NCI-H1417 (cell line): ENCODE measurements around the gene AIF1L.
A peak's percentile ranks its signal among the peaks of the same experiment; 100 is the strongest.

ENCODE experiments used
- DNase-seq, 3 experiments: peaks; one replicate each; lab custom pipeline; 2025; lab: John Stamatoyannopoulos, UW

AIF1L gene

GRCh38 chr9:131078427-131079366, 17.6 kb upstream of the AIF1L start:
- DNase-seq = no peak

GRCh38 chr9:131080589-131080988, 15.7 kb upstream of the AIF1L start:
- DNase-seq = no peak

GRCh38 chr9:131081868-131082267, 14.5 kb upstream of the AIF1L start:
- DNase-seq = no peak

- no peak for DNase-seq
These were observed 13.4 kb upstream of the AIF1L start for GRCh38 chr9:131082774-131083512.

GRCh38 chr9:131084661-131085369, 11.5 kb upstream of the AIF1L start:
- DNase-seq = no peak

- no peak for DNase-seq
These were observed 10.8 kb upstream of the AIF1L start for GRCh38 chr9:131085370-131086122.

GRCh38 chr9:131087354-131087893, 8.9 kb upstream of the AIF1L start:
- DNase-seq = no peak

- no peak for DNase-seq
These were observed 6.1 kb upstream of the AIF1L start for GRCh38 chr9:131090025-131090787.

- peak in 2 of 3 experiments; percentile 19 to 60 for DNase-seq
These were observed 4.9 kb upstream of the AIF1L start for GRCh38 chr9:131091352-131091992.

- DNase-seq = no peak
These were observed 4.3 kb upstream of the AIF1L start for GRCh38 chr9:131092030-131092429.

- DNase-seq = no peak
These were observed 3.5 kb upstream of the AIF1L start for GRCh38 chr9:131092548-131093440.

- DNase-seq = no peak
These were observed 2.3 kb upstream of the AIF1L start for GRCh38 chr9:131094015-131094414.

GRCh38 chr9:131094622-131095021, 1.7 kb upstream of the AIF1L start:
- no peak for DNase-seq

GRCh38 chr9:131095666-131096268, 564 bp upstream of the AIF1L start:
- peak in 1 of 3 experiments; percentile 28 for DNase-seq

- peak in 1 of 3 experiments; percentile 40 for DNase-seq
These were observed 1.0 kb downstream of the AIF1L start for GRCh38 chr9:131097126-131097947.

GRCh38 chr9:131097948-131098278, 1.6 kb downstream of the AIF1L start:
- DNase-seq = no peak

GRCh38 chr9:131098391-131099101, 2.2 kb downstream of the AIF1L start:
- DNase-seq = no peak
